HG03354 (cell line): ENCODE results near the gene SPC24.
"Not testable (repeated sequence)": the region's sequence is repeated elsewhere in the genome, so short reads cannot be mapped to it uniquely, and the experiment has no call there.

ENCODE experiments used
- ATAC-seq: cut with Tn5 transposase; IDR thresholded peaks from one replicate; pipeline ENCODE4 v1.9.1; 2021; ENCODE audit warnings: mild to moderate bottlenecking; ENCODE audit not compliant: unreplicated experiment, poor library complexity, severe bottlenecking

Gene SPC24

GRCh38 chr19:11168568-11168967 is 13.0 kb upstream of the SPC24 start:
- no peak for ATAC-seq

GRCh38 chr19:11166281-11167142 is 10.9 kb upstream of the SPC24 start:
- ATAC-seq = no peak

DNA sequence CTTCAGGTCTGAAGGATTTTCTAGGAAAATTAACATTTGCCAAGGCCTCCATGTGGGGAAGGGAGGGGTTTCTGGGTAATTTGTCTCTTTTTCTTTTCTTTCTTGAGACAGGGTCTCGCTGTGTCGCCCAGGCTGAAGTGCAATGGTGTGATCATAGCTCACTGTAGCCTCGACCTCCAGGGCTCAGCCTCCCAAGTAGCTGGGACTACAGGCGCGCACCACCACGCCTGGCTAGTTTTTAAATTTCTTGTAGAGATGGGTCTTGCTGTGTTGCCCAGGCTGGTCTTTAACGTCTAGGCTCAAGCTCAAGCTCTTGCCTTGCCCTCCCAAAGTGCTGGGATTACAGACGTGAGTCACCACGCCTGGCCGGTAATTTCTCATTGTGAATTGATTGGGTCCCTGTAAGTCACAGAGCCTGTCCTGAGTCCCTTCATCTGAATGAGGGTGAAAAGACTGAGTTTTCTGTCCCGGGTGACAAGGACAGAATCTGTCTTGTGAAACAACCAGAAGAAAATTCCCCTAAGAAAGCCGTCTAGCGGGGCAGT is 10.0 kb upstream of the SPC24 start:
- no peak for ATAC-seq

DNA sequence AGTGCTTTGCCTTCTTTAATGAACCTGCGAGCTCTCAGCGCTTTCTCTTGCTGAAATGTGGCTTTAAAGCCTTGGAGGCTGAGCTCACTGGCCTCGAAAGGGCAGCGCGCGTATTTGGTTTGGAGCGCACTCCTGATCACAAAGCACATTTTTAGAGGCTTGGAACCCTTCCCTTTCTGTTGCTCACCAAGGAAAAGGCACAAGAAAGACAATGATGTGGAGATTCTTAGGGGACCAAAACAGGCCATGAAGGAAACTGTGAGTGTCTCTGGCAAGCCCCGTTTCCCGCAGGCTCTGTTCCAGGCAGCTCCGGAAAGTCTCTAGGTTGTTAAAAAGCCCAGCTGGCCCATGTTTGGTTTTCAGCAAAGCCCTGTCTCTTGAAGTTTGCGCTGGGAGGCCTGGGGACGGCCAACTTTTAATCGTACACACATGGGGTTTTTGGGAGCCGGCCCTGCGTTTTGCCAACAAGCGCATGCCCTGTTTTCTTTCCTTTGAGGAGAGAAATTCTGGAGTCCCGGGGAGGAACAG is 9.4 kb upstream of the SPC24 start:
- ATAC-seq = no peak

- no peak for ATAC-seq
Observed at GRCh38 chr19:11164296-11164695, 8.7 kb upstream of the SPC24 start.

DNA sequence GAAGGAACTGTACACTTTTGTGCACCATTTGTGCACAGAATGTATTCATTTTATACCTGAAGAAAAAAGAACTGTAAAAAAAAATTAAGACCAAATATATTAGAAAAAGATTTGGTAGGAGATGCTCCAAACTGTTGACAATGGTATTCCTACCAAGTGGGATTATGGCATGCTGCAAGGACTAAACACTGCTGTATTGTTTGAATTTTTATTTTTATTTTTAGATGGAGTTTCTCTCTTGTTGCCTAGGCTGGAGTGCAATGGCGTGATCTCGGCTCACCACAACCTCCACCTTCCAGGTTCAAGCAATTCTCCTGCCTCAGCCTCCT is 4.8 kb upstream of the SPC24 start:
- ATAC-seq = not testable (repeated sequence)

GRCh38 chr19:11159598-11160439 is 4.2 kb upstream of the SPC24 start:
- ATAC-seq = no peak

DNA sequence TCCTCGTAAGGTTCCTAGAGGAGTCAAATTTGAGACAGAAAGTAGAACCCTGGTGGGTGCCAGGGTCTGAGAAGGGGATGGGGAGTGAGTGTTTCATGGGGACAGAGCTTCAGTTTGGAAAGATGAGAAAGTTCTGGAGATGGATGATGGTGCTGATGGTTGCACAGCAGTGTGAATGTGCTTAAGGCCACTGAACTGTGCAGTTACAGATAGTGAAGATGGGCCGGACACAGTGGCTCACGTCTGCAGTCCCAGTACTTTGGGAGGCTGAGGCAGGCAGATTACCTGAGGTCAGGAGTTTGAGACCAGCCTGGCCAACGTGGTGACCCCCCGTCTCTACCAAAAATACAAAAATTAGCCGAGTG is 917 bp downstream of the SPC24 start:
- ATAC-seq = no peak

DNA sequence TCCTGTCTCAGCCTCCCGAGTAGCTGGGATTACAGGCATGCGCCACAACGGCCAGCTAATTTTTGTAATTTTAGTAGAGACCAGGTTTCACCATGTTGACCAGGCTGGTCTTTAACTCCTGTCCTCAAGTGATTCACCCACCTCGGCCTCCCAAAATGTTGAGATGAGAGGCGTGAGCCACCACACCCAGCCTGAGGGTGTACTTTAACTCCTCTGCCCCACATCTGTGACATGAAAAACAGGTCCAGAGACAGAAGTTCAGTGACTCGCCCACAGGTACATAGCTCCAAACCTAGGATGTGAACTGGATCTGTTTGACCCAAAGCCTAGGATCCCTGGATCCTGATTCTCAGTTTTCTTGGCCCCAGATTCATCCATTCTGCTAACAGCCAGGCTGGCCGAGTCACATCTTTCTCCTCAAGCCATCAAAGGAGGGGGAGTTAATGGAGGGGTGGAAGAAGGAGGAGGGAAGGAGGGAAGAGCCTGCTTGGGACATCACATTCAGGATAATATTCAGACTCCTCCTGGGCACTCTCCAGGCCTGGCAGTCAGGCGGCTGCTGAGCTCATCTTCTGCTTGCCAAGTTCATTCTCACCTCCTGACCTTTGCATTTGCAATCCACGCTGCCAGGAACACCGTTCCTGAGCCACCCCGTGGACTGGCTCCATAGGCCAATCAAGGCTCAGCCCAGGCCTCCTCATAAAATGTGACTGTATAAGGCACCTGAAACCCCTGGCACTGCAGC is 3.1 kb downstream of the SPC24 start:
- no peak for ATAC-seq

DNA sequence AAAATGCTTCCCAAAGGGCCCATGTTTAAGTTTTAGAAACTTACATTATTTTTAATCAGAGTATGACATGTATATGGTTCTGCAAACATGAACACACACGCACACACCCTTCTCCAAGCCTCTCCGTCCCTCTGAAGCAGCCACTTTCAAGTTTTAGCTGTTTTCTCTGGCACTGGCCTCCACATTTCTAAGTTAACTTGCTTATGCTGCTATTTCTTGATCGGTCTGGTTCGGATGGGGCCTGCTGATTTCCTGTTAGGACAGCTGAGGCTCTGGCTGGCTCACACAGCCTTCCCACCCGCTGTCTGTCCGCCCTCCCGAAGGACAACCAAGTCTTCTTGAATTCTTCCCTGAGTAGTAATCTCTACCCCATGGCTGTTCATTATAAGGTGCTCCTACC is 4.4 kb downstream of the SPC24 start:
- ATAC-seq = no peak

GRCh38 chr19:11148001-11148400 is 7.6 kb downstream of the SPC24 start:
- ATAC-seq = no peak

- no peak for ATAC-seq
Observed at GRCh38 chr19:11145536-11145924, 10.1 kb downstream of the SPC24 start.

DNA sequence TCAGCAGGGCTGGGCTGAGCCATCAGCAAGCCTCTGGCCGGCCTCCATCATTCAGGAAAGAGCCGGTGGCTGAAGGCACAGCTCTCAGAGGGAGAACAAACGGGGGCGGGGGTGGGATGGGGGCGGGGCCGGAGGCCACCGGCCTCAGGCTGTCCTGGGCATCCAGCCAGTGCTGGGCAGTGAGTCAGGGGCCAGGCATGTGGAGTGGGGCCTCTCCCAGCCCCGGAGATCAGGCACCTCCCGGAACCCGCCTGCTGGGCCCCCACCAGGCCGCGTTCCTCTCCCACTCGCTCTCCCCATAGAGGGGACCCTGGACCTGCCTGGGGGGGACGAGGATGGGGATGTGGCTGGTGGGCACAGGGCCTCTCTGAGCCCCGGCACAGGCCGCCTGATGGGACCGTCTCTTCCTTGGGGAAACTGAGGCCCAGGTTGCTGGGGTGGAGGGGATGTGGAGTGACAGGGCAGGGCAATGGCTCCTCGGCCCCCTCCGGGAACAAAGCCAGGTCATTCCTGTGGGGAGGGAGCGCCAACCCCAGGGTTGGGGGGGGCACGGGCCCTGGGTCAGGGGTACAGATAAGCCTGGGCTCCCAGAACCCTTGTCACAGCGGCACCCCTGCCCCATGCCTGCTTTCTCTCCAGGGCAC is 12.9 kb downstream of the SPC24 start:
- no peak for ATAC-seq

DNA sequence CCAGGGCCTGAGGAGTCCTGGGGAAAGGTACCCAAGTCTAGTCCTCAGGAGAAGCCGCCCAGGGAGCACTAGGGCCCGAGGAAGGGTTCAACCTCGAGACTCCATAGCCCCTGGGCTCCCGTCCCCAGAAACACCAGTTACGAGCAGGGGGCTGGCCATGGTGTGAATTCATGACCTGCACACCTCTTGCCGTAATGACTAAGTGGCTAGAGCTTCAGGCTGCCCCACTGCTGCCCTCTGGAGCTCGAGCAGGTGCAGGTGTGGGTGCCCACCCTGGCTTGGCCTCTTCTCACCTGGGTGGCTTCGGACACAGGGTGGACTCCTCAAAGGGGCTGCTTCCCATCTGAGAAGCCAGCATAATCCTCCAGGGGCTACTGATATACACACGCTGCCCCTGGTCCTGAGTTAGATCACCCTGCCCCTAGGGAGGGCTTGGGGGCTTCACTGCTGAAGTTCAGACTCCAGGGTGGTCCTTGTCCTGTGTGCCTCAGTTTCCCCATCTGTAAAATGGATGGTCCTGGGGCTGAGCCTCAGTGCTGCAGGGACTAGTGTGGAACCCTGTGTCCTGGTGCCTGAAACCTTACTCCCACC is 13.6 kb downstream of the SPC24 start:
- ATAC-seq = no peak

DNA sequence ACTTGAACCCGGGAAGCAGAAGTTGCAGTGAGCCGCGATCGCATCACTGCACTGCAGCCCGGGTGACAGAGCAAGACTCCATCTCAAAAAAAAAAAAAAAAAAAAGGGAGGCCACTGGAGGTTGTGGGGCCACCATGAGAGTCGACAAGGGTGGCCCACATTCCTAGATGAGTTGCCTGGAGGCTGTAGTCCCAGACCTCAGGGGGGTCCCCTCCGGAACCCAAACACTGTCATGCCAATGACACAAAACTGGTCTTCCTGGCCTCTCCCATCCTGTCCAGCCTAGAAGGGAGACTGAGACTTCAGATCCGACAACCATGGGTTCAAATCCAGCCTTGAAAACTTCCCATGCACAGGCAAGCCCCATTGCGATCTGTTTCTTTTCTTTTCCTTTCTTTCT is 14.7 kb downstream of the SPC24 start:
- ATAC-seq = no peak

- not testable (repeated sequence) for ATAC-seq
Observed at GRCh38 chr19:11140023-11140538, 15.5 kb downstream of the SPC24 start.

- no peak for ATAC-seq
Observed at GRCh38 chr19:11138601-11139300, 16.8 kb downstream of the SPC24 start.
